Stimulated activated CD4-positive, alpha-beta T cell treated with anti-CD3 and anti-CD28 coated beads, Interleukin-1b, Interleukin-23, amount 100 ng/mL, for 4 hours (primary cell): ENCODE data around the gene PACS1.
"Not testable (repeated sequence)": the region's sequence is repeated elsewhere in the genome, so short reads cannot be mapped to it uniquely, and the experiment has no call there.

Experiments used
- DNase-seq, 2 donors: peaks; one replicate each; pipeline ENCODE4 v3.0.0-alpha.2; 2020; ENCODE audit warnings: low read depth in 2 of 2

The PACS1 gene

GRCh38 chr11:66069715-66070603, at the start of gene PACS1:
Gene PACS1, plus strand, starts transcription at chr11:66070272. Its CDS starts 215 bp downstream, at chr11:66070487.
- DNase-seq = peak; percentile 62 to 68

GRCh38 chr11:66020618-66021357, 49.3 kb upstream of the PACS1 start:
- no peak for DNase-seq

GRCh38 chr11:66022401-66023185, 47.5 kb upstream of the PACS1 start:
- peak; percentile 75 to 81 for DNase-seq

GRCh38 chr11:66023186-66023440, 47.0 kb upstream of the PACS1 start:
- DNase-seq = not testable (repeated sequence)

GRCh38 chr11:66026017-66026529, 44.0 kb upstream of the PACS1 start, which contains the start of gene CATSPER1:
Gene CATSPER1, minus strand, starts transcription at chr11:66026479. Its CDS starts 100 bp downstream, at chr11:66026379.
- no peak for DNase-seq

GRCh38 chr11:66032957-66033735, 36.9 kb upstream of the PACS1 start:
- no peak for DNase-seq

- no peak for DNase-seq
Measured at GRCh38 chr11:66035653-66036333, 34.3 kb upstream of the PACS1 start.

- DNase-seq = no peak
Measured at GRCh38 chr11:66036334-66036710, 33.8 kb upstream of the PACS1 start.

- no peak for DNase-seq
Measured at GRCh38 chr11:66037327-66037726, 32.7 kb upstream of the PACS1 start.

GRCh38 chr11:66039765-66040164, 30.3 kb upstream of the PACS1 start:
- DNase-seq = no peak

- DNase-seq = no peak
Measured at GRCh38 chr11:66042227-66042995, 27.7 kb upstream of the PACS1 start.

GRCh38 chr11:66042996-66043906, 26.8 kb upstream of the PACS1 start:
- no peak for DNase-seq

GRCh38 chr11:66044757-66045156, 25.3 kb upstream of the PACS1 start:
- DNase-seq = no peak

- DNase-seq = peak; percentile 78 to 86
Measured at GRCh38 chr11:66045177-66045639, 24.9 kb upstream of the PACS1 start.

GRCh38 chr11:66046901-66047300, 23.2 kb upstream of the PACS1 start:
- DNase-seq = no peak

- no peak for DNase-seq
Measured at GRCh38 chr11:66047541-66048365, 22.3 kb upstream of the PACS1 start.

GRCh38 chr11:66048547-66049323, 21.3 kb upstream of the PACS1 start, which contains the start of gene GAL3ST3:
Gene GAL3ST3, minus strand, starts transcription at chr11:66049161. Its CDS starts 3,746 bp downstream, at chr11:66045415.
- no peak for DNase-seq
